GM12874 (cell line): Measurements from ENCODE around the gene SPINK4.

Source experiments
- TF ChIP-seq, protein P1 (sequence below): IDR thresholded peaks from 2 replicates; pipeline ENCODE4 v1.5.1; 2011; ENCODE audit warnings: low read depth, mild to moderate bottlenecking, control low read depth, low read length, moderate library complexity; ENCODE audit not compliant: insufficient read depth

Gene SPINK4, protein sequence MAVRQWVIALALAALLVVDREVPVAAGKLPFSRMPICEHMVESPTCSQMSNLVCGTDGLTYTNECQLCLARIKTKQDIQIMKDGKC

DNA sequence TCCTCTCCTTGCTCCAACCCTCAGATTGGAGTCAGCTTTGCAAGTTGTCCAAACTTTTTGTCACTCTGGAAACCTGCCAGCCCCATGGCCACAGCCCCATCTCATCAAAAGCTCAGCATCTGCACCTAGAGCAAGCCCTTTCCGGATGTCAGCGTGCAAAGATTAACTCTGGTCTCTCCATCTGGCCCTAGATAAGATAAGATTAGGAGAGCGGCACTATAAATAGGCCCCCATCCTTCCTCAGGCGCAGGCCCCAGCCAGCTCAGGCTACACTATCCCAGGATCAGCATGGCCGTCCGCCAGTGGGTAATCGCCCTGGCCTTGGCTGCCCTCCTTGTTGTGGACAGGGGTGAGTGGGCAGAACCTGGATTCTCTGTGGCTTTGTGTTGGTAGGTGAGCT lies at the start of gene SPINK4:
SPINK4 (plus strand) TSS at position 247 of the 400 bp plus-strand sequence; CDS start at position 289, 42 bp downstream.
- TF ChIP-seq, protein P1, sequence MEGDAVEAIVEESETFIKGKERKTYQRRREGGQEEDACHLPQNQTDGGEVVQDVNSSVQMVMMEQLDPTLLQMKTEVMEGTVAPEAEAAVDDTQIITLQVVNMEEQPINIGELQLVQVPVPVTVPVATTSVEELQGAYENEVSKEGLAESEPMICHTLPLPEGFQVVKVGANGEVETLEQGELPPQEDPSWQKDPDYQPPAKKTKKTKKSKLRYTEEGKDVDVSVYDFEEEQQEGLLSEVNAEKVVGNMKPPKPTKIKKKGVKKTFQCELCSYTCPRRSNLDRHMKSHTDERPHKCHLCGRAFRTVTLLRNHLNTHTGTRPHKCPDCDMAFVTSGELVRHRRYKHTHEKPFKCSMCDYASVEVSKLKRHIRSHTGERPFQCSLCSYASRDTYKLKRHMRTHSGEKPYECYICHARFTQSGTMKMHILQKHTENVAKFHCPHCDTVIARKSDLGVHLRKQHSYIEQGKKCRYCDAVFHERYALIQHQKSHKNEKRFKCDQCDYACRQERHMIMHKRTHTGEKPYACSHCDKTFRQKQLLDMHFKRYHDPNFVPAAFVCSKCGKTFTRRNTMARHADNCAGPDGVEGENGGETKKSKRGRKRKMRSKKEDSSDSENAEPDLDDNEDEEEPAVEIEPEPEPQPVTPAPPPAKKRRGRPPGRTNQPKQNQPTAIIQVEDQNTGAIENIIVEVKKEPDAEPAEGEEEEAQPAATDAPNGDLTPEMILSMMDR: no peak

DNA sequence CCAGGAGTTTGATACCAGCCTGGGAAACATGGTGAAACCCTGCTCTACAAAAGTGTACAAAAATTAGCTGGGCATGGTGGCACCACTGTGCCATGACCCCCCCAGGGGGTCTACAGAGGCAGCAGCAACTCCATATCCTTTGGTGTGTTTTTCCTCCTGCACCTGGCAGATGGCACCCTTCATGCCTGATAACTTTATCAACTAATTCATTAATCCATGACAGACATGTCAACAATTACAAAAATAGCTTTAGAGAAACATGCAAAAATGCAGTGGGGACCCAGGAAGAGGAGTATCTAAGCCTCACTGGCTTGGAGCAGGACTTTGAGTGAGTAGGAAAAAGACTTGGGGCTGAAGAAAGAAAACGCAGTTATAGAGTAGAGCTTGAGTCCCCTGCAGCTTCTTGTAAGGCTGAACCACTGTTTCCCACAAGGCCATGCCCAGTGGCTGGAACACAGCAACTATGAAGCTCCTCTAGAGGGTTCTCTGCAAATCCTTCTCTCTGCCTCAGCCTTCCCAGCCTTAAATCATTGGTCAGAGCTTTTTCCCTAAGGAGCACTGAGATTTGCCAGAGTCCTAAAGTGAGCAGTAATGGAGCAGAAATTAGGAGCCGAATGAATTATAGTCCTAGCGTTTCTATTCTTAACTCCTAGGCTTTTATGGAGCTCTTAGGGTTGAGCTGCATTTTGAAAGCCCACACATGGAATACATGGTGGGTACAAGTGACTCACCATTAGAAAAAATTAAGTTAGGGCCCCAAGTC lies 47.3 kb upstream of the SPINK4 start:
- TF ChIP-seq, protein P1: no peak

DNA sequence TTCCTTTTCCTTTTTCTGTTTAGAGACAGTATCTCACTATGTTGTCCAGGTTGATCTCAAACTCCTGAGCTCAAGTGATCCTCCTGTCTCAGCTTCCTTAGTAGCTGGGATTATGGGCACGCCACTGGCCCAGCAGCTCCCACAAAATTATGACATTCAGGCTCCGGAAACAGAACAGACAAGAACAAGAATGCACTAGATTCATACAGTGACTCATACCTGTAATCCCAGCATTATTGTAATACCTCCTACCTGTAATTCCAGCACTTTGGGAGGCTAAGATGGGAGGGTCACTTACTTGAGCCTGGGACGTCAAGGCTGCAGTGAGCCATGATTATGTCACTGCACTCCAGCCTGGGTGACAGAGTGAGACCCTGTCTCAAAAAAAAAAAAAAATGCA lies 46.1 kb upstream of the SPINK4 start:
- TF ChIP-seq, protein P1: no peak

DNA sequence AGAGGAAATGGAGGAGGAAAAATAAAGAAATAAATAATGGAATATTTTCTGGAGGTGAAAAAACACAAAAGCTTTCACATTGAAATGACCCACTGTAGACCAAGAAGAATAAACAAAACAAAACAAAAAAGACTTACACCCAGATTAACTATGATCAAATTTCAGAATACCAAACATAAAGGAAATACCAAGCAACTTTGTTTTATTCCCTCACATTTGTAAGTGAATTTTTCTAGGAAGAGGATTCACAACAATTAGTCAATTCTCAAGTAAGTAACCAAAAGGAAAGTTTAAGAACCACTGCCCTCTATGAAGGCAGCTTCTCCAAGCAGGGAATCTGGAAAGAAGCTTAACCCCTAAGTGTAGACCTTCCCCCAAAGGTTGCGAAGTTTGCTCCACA lies 43.2 kb upstream of the SPINK4 start:
- TF ChIP-seq, protein P1: no peak

DNA sequence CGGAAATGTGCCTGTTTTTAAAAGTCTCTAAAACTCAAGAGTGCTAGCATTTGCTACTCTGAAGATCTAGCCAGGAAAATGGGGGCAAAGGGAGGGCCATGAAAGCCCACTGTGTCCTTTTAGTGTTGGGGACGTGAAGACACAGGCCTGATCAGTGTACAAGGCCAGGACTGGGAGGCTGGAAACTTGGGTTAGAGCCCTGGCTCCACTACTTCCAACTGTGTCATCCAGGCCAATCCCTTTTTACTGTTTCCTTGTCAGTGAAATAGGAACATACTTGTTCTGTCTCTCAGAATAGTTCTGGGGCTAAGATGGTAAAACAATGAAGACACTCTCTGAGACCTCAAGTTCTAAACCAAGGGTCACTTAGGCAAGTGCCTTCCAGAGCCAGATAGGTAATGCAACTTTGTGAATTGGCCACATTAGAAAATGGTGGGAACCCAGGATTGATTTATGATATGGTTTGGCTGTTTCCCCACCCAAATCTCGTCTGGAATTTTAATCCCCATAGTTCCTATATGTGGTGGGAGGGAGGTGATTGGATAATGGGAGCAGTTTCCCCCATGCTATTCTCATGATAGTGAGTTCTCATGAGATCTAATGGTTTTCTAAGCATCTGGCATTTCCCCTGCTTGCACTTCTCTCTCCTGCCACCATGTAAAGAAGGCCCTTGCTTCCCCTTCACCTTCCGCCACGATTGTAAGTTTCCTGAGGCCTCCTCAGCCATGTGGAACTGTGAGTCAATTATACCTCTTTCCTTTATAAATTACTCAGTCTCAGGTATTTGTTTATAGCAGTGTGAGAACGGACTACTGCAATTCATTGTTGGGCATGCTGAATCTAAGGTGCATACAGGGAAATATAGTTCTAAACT lies 42.5 kb upstream of the SPINK4 start:
- TF ChIP-seq, protein P1: no peak

DNA sequence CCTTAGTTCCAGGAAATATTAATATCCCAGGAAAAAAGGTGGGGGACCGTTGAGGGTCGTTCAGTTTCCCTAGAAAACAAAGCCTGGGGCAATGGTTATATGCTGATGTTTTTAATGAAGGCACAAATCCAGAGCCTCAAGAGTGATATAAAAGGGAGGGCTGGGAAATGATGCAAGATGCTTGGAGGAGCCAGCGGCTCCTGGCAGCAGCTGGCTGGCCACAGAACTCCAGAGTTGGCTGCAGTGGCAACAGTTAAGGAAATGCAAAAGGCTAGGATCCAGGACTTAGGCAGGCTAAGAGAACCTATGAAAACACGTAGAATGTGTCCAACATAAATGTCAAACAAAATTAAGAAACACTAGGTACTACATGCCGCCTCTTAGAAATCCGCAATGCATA lies 41.8 kb upstream of the SPINK4 start:
- TF ChIP-seq, protein P1: no peak

DNA sequence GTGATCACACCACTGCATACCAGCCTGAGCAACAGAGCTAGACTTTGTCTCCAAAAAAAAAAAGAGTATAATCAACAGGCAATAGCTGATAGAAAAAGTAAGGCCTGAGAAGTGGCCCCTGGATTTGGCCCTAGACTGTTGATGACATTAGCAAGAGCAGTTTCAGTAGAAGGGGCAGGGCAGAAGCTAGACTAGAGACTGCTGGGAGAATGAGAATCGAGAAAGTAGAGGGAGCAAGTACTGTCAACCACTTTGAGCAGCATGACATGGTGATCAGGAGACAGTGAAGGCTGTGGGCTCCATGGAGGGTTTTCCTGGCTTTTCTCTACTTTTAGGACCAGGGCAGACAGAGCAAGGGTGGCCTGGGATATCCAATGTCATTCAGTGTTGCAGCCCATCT lies 37.9 kb upstream of the SPINK4 start:
- TF ChIP-seq, protein P1: no peak
